Activated T-helper 9 cell treated with anti-CD3 and anti-CD28 coated beads, Interleukin-2, amount 50 U/mL, for 16 hours (primary cell): ENCODE results near the gene SFXN5.
"Not testable (repeated sequence)": the region's sequence is repeated elsewhere in the genome, so short reads cannot be mapped to it uniquely, and the experiment has no call there.

Experiments used
- DNase-seq: peaks from one replicate; pipeline ENCODE4 v3.0.0-alpha.2; 2020; ENCODE audit warnings: low read depth

The SFXN5 gene

DNA sequence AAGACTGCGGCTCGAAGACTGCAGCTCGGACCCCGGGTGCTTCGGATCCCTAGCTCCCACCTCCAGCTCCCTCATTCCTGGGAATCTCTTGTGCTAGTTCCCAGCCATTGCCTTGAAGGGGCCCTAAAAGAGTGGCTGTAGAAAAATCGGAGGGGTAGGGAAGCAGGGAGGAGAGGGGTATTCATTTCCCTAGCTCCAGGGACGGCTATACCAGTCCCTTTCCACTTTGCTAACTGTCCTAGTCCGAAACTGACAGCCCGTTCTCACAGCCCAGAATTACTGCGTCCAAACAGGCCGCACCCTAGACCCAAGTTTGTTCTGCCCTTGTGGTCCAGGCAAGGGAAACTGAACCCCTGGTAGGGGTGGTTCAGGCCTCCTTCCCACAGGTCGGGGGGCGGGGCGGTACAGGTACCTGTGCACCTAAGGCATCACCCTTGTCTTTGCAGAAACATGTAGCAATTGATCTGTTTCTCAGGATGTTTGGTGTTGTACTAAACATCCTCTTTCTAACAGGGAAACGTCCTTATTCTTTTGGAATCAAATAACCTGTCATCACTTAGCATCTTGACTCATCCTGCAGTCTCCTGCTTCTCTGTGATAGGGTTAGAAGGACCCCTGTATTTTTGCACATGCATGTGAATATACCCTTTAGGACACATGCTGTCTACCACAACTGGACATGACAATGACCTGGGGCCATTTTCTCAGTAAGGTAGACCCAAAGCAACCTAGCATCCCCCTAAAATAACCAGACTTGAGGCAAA, 150.2 kb downstream of the SFXN5 start:
- no peak for DNase-seq

DNA sequence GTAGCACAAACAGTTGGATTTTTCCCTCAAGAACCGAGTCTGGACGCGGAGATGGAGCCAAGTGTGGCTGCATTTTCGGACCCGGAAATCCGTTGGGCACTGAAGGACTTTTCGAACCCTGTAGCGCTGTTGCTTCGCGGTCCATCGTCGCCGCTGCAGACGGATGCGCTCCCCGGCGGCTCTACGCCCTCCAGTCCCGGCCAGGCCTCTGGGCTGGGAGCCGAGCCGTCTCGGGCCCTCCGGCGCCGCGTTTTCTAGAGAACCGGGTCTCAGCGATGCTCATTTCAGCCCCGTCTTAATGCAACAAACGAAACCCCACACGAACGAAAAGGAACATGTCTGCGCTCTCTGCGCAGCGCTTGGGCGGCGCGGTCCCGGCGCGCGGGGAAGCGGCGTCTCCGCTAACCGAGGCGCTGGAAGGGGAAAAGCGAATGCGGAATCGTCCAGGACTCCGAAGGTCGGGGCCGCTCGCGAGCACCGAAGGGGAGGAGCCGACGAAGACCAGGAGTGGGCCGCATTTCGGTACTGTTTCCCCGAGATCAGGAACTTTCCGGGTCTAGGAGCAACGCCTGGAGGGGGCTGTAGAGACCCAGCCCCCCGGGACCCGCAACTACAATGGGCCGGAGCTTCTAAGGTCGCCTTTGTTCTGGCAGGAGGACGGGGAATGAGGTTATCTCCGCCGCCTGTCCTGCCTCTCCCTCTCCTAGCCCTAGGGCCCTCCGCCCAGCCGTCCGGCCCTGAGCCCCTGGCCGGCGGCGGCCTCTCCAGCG, 151.0 kb downstream of the SFXN5 start:
- no peak for DNase-seq

DNA sequence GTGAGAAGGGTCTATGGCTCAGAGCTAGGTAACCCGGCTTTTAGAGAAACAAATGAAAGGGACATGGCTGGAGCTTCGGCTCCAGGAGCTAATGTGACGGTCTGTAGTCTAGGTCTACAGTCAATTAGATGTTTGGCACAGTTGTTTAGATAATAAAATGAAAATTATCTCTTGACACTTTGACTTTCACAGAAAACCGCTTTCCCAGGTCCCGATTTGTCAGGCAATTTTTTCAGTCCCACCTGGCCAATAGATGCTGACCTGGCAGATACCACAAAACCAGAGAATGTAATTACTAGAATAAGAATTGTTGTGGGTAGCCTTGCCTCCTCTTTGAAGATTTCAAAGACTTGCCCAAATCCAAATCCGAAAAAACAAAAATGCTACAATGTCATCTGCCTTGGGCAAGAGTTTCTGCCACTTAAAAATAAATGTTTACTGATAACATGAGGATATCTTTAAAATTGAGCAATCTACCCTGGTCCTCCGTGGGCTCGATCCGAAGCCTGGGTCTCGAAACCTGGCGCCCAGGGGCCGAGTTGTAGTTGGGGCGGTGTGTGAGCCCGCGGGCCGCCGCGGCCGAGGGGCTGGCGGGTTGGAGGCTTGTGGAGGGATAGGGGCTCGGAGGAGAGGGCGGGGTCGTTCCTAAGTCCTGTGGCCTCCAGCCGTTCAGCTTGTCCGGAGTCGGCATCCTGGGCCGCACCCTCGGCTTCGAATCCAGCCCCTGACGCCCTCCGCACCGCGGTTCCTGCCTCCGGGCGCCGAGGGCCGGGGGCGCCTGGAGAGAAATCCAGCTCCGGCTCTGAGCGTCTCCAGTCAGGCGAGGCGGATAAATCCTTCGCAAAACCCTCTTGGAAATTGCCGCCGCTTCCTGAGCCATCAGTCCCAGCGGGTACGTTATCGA, 151.8 kb downstream of the SFXN5 start:
- DNase-seq, result no peak

DNA sequence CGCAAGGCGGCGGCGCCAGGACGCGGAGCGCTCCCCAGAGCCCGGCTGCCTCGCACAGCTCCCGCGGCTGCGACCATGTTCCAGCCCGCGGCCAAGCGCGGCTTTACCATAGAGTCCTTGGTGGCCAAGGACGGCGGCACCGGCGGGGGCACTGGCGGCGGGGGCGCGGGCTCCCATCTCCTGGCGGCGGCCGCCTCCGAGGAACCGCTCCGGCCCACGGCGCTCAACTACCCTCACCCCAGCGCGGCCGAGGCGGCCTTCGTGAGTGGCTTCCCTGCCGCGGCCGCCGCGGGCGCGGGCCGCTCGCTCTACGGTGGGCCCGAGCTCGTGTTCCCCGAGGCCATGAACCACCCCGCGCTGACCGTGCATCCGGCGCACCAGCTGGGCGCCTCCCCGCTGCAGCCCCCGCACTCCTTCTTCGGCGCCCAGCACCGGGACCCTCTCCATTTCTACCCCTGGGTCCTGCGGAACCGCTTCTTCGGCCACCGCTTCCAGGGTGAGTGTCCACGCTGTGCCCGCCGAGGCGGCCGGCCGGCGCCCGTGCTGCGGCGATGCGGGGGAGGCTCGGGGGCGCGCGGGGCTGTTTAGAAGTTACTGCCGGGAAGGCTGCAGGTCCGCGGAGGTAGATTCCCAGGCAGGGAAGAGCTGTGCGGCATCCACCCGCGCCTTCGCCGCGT, 153.5 kb downstream of the SFXN5 start:
- DNase-seq, result no peak

DNA sequence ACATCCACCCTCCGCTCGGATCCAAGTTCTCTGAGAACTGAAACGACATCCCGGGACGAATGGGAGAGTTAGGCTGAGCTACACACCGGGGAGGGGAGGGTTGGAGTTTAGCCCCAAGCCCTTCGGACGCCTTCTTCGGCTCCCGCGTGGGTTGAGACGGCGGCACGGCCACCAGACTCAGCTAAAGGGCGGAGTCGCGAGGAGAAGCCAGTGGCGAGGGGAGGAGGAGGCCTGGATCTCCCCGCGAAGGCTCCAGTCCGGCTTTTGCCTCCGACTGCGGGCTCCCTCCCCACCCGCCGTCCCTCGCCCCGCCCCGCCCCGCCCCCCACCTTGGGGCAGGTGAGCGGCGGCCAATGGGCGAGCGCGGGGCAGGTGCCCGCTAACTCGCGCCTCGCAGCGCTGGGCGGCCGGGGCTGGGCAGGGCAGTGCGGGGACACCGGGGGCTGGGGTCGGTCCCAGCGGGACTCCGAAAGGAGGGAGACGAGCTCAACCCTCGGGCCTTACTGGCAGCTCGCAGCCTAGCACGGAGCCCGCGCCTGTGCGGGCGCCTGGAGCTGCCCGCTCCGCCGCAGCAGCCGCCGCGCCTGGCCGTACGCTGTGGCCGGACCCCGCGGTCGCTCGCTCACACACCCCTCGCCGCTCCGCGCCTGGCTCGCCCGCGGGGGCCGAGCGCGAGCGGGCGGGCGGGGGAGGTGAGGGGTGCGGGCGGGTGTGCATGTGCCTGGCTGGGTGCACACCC, 154.2 kb downstream of the SFXN5 start, which contains the start of gene EMX1:
Gene EMX1 (plus strand): TSS at position 382 of the 739 bp plus-strand sequence. CDS start 334 bp downstream, at position 716.
- DNase-seq, result no peak

DNA sequence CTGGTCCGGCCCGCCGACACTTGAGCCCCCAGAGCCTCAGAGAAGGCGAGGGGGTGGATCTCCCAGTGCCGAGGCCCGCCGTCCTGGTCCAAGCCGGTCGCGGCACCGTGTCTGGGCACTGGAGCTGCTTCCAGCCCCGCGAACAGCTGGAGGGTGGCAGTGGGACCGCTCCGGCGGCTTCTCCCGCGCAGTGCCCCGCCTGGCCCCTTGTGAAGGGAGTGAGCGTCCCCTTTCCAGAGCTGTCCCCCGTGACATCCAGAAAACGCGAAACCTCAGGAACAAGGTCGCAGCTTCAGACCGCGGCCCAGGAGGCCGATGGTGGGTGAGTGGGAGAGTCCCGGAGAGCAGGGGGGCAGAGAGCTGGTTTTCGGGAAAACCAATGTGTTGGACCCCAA, 154.8 kb downstream of the SFXN5 start:
- no peak for DNase-seq

DNA sequence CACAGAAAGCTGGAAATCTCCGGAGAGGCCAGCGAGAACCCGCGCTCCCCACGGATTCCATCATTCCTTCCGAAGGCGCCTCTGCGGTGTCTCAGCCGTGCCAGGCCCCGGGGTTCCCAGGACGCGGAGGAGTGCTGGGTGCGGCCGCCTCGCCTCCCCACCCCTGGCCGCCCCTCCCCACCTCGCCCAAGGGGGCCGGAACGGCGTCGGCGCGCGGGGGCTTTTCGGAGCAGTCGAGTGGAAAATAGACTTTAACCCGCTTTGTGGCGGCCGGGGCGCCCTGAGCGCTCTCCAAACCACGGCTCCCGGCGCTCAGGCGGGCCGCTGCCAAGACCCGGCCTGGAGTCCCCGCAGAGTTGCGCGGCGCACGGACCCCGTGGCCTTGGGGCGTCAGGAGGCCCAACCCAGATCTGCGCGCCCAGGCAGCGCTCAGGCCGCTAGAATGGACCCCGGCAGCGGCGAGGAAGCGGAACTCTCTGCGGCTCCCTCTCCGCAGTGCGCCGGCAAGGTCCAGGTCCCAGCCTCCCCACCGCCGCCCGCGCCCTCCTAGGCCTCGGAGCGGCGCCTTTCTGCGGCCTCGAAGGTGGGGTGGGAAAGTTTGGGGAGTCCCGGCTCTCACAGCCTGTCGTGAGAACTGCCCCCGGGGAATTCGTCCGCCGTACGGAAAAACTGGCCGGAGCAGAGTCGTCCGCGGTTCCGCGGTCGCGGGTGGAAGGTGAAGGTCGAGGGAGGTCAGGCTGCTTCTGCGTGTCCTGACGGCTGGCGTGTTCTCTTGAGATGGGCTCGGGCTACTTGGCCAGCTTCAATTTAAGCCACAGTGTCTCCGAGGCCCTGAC, 155.4 kb downstream of the SFXN5 start:
- DNase-seq, result no peak

DNA sequence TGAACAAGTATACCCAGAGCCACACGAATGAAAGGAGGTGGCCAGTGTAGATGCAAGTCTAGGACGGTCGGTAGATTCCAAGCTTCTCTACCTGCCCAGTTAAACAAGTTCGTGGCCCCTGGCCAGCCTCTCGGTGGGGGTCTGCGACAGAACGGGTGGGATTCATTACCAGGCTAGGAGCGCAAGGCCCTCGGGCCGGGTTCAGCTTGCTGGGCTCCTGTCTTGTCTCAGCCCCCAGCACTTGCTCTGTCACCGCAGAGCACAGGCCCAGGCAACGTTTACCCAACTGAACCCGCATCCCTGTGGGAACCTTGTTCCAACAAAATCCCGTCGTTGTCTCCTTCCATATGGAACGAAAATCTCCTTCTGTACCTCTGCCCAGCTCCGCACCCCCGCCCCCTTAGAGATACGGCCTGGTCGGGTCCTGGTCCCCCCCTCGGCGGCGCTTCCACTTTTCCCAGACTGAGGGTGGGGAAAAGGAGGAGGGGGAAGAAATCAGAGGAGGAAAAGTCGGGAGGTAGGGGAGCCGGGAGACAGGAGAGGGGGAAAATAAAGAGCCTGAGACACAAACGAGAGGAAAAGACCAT, 156.1 kb downstream of the SFXN5 start:
- no peak for DNase-seq

DNA sequence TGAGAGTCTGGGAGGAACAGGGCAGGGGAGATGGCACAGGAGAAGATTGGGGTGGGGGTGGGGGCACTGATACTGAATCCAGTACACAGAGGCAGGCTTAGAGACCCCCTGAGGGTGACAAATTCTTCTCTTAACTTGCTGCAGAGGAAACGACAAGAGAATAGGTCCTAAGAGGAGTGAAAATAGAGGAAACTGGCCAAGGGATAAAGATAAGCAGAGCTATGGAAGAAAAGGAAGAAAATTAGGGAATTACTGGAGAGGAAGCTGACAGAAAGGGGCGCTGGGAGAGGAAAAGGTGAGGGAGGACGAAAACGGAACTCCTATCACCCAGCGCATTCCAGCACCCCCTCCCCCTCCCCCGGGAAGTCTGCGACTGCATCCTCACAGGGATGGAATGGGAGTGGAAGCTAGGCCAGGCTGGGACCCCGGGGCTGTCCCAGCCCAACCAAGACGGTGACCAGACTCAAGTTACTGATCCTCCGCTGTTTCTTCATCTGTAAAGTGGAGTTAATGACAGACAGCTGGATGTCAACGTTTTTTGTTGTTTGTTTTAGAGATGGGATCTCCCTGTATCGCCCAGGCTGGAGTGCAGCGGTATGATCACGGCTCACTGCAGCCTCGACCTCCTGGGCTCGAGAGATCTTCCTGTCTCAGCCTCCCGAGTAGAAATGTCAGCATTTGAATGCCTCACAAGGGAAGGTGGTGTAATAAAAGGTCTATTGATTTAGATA, 156.8 kb downstream of the SFXN5 start:
- DNase-seq, result no peak

DNA sequence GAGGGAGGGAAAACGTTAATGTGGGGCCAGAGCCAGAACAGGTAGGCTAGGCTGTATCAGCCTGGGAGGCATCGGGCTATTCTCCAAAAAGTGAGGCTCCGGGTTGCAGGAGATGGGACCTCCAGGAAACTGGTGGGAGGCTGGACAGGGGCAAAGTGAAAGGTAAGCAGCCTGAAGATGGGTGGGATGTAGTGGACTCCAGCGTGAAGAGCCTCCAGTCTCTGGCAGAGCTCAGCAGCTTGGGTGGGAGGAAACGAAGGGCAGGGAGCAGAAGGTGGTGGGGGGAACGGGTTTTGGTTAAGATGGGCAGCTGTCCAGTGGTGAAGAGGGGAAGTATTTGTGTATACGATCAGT, 157.3 kb downstream of the SFXN5 start:
- no peak for DNase-seq

DNA sequence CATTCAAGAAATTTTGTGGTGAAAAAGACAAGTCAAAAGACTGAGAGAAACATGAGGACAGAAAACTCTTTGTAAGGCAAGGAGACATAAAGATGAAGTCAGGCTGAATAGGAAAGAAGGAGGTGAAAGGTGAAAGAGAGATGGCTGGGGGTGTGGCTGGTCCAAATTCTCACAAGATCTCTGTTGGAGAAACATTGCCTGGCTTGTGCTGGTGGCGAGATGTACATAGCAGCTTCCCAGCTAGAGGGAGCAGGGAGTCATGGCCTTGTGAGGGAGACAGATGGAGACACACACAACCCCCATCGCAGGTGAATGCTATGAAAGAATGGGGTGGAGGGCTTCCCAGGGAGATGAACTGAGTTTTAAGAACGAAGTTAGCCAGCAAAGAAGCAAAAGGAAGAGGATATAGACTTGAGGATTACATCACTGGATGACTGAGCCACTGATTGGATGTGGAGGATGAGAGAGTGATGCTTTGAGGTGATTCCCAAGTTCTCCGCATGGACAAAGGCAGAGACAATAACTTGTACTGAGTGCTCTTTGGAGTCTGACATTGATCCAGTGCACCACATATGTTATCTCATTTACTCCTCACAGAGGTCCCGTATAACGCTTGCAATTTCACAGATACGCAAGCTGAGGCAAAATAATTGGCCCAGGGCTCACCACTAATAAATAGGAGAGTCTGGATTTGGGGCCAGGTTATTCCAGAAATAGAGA, 157.9 kb downstream of the SFXN5 start:
- DNase-seq, result no peak

DNA sequence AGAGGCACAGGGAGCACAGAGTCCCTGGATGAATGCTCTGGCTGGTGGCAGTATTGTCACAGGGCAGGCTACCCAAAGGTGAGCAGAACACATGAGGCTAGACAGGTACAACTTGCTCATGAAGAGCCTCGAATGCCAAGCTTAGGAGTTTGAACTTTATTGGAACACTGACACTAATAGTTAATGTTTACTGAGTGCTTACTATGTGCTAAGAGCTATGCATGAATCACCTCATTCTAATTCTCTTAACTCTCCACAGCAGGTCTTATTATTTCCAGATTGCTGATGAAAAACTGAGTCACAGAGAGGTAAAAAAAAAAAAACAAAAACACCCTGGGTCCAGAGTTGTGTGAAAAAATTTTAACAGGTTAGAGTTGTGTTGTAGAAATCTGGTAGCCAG, 160.3 kb downstream of the SFXN5 start:
- no peak for DNase-seq

DNA sequence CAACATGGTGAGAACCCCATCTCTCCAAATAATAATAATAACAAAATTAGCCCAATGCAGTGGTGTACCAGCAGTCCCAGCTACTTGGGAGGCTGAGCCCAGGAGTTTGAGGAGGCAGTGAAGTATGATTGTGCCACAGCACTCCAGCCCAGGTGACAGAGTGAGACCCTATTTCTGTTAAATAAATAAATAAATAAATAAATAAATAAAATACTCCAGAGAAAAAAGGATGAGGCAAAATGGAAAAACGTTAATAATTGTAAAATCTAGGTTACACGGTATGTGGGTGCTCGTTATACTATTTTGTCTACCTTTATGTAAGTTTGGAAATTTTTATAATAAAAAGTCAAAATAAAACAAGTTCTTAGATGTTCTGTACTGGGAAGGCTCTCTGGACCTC, 162.8 kb downstream of the SFXN5 start:
- DNase-seq, result no peak

DNA sequence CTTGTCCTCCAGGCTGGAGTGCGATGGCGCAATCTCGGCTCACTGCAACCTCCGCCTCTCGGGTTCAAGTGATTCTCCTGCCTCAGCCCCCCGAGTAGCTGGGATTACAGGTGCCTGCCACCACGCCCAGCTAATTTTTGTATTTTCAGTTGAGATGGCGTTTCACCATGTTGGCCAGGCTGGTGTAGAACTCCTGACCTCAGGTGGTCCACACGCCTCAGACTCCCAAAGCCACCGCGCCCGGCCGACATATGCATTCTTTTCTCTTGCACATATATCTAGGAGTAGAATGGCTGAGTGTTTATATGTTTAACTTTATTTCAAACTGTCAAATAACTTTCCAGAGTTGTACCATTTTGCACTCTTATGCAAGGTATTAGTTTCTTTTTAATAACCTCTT, 164.1 kb downstream of the SFXN5 start:
- DNase-seq, result not testable (repeated sequence)

DNA sequence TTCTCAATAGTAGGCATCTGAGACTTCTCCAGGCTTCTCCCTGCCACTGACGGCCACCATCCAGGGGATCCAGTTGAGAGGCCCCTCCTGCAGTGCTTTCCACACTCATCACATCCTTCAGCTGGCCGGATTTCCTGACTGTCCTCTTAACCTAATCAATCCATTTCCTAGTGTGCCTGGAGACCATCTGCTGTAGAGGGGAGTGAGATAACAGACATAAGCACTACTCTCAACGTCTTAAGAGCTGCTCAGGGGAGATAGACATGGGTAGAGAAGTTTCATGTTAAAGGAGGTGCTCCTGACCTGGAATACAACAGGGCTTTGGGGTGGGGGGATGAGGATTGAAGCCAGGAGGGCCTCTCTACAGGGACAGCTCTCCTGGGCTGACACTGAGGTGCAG, 170.1 kb downstream of the SFXN5 start:
- no peak for DNase-seq

DNA sequence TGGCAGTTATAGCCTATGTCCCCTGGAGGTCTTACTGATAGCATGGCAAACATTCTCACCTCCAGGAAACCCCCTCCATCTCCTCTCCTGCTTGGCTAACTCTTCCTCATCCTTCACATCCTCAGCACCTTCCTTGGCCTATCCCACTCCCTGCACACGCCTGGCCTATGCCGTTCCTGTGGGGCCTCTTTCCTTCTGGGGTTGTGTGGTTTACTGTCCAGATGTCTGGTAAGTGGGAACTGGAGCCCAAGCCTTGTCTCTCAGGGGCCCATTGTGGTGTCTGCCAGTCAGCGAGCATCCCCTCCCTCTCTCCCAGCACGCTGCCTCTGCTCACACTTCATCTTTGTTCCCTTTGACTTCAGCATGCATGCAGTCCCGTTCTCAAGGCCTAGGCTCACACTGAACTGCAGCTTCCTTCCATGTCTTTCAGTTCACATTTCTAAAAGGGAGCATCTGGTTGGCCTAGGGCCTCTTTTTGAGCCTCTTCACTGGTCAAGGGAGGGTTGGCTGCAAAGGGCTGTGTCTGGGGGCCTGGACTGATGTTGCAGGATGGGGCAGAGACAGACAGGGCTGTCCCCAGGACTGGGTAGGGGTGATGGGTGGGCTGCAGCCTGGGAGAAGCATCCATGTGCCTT, 171.2 kb downstream of the SFXN5 start:
- no peak for DNase-seq

DNA sequence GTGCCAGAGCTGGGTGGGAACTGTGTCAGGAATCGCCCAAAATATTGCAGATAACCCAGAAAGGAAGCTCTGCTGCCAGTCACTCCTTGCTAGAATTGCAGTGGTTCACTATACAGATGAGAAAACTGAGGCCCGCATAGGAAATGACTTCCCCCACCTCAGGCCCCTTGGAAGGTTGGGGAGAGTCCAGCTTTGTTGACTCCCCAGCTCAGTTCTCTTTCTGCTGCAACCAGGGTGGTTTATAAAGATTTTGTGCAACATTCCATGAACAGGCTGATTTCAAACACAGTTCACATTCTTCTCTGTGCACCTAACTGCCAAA, 173.0 kb downstream of the SFXN5 start:
- DNase-seq, result no peak
